RWPE2 (cell line): ENCODE data around the gene SEMA4A.

ENCODE experiments used
- ATAC-seq: fragments of 200-7000 bp; cut with Tn5 transposase; 3 replicates; pipeline ENCODE4 v1.9.1; 2021; ENCODE audit warnings: low read depth
- DNase-seq: peaks from one replicate; pipeline ENCODE4 v3.0.0-alpha.2; 2020; ENCODE audit warnings: low spot score
- H3K27ac ChIP-seq: fragments of 450-650 bp; 2 replicates; pipeline ENCODE4 v1.5.1; 2017; ENCODE audit warnings: mild to moderate bottlenecking; ENCODE audit not compliant: poor library complexity, severe bottlenecking
- H3K27me3 ChIP-seq: fragments of 250-450 bp; sonication (Bioruptor Pico); 2 replicates; pipeline ENCODE4 v1.5.1; 2021; ENCODE audit warnings: mild to moderate bottlenecking, moderate library complexity; ENCODE audit not compliant: insufficient read depth, poor library complexity, severe bottlenecking
- H3K36me3 ChIP-seq: fragments of 250-450 bp; sonication (Bioruptor Pico); 2 replicates; pipeline ENCODE4 v1.5.1; 2020; ENCODE audit warnings: low read depth, mild to moderate bottlenecking, moderate library complexity
- H3K4me1 ChIP-seq: fragments of 250-450 bp; sonication (Bioruptor Pico); 2 replicates; pipeline ENCODE4 v1.5.1; 2021; ENCODE audit warnings: mild to moderate bottlenecking, moderate library complexity; ENCODE audit not compliant: insufficient read depth, poor library complexity, severe bottlenecking
- H3K4me3 ChIP-seq: fragments of 250-450 bp; sonication (Bioruptor Pico); 2 replicates; pipeline ENCODE4 v1.5.1; 2021; ENCODE audit warnings: mild to moderate bottlenecking, moderate library complexity; ENCODE audit not compliant: severe bottlenecking
- H3K9me3 ChIP-seq: fragments of 250-450 bp; sonication (Bioruptor Pico); 2 replicates; pipeline ENCODE4 v1.5.1; 2021; ENCODE audit warnings: mild to moderate bottlenecking, moderate library complexity; ENCODE audit not compliant: severe bottlenecking
- TF ChIP-seq, protein P1 (sequence below): fragments of 450-650 bp; IDR thresholded peaks from one replicate; pipeline ENCODE4 v1.5.1; 2017; ENCODE audit warnings: mild to moderate bottlenecking, moderate library complexity; ENCODE audit not compliant: poor library complexity, severe bottlenecking

The SEMA4A gene

DNA sequence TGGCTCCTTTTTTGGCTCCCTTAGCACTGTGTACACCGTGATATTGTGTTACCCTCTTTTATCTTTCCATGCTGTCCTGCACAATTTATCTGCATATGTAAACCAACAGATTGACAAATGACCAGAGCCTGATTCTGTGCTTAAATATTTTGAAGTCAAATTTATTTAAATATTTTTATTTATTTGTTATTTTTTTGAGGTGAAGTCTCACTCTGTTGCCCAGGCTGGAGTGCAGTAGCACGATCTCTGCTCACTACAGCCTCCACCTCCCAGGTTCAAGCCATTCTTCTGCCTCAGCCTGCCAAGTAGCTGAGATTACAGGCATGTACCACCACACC lies 72.3 kb downstream of the SEMA4A start:
- TF ChIP-seq, protein P1, sequence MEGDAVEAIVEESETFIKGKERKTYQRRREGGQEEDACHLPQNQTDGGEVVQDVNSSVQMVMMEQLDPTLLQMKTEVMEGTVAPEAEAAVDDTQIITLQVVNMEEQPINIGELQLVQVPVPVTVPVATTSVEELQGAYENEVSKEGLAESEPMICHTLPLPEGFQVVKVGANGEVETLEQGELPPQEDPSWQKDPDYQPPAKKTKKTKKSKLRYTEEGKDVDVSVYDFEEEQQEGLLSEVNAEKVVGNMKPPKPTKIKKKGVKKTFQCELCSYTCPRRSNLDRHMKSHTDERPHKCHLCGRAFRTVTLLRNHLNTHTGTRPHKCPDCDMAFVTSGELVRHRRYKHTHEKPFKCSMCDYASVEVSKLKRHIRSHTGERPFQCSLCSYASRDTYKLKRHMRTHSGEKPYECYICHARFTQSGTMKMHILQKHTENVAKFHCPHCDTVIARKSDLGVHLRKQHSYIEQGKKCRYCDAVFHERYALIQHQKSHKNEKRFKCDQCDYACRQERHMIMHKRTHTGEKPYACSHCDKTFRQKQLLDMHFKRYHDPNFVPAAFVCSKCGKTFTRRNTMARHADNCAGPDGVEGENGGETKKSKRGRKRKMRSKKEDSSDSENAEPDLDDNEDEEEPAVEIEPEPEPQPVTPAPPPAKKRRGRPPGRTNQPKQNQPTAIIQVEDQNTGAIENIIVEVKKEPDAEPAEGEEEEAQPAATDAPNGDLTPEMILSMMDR = peak; percentile 75
- Histone ChIP-seq H3K27ac (no peak overlapping the region), H3K4me1 (no peaks in the 10 kb centered on the region), H3K9me3 (no peaks in the 10 kb centered on the region), H3K36me3 (peaks cover 48% of the 10 kb centered on the region), H3K27me3 (no peaks in the 10 kb centered on the region), H3K4me3 (no peak overlapping the region)
- ATAC-seq = no peak
- no peak for DNase-seq

DNA sequence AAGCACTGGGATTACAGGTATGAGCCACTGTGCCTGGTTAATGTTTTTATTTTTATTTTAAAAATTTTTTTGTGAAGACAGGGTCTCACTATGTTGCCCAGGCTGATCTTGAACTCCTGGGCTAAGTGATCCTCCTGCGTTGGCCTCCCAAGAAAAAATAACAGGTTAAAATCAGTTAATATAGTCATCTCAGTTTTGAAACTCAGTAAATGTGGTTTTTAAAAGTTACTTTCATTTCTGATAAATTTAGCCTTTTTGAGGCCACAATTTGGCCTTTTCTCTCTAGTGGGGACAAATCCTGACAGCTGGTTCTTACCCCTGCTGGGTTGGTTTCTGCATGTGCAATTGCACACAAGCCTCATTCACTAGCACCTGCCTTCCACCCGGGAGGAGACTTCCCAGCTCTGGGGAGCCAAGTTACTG lies 72.7 kb downstream of the SEMA4A start:
- no peak overlapping the region for H3K4me3 ChIP-seq
- peaks cover 46% of the 10 kb centered on the region for H3K36me3 ChIP-seq
- no peaks in the 10 kb centered on the region for H3K9me3 ChIP-seq
- no peak overlapping the region for H3K27ac ChIP-seq
- no peaks in the 10 kb centered on the region for H3K4me1 ChIP-seq
- ATAC-seq = no peak
- TF ChIP-seq, protein P1 = no peak
- DNase-seq = no peak
- H3K27me3 ChIP-seq = no peaks in the 10 kb centered on the region

DNA sequence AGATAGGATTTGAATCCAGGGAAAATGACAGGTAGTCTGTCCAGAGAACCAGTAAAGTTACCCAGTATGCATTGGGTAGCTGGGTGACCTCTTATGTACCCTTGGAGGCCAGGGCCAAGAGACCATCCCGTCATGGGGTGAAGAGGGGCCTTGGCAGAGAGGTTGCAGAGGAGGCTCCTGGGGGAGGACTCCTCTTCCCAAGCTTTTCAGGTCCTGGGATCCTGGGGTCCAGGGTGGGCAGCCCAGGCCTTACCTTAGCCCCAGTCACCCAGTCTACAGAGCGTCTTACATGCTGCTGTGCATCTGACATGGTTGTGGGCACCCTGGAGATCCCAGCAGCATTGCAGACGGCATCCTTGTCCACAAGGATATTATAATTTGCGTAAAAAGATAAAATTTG lies 73.4 kb downstream of the SEMA4A start:
- Histone ChIP-seq H3K4me3 (no peak overlapping the region), H3K36me3 (peaks cover 39% of the 10 kb centered on the region), H3K4me1 (no peaks in the 10 kb centered on the region), H3K27ac (no peak overlapping the region), H3K27me3 (no peaks in the 10 kb centered on the region), H3K9me3 (no peaks in the 10 kb centered on the region)
- no peak for DNase-seq
- ATAC-seq = no peak
- TF ChIP-seq, protein P1 = no peak
